Measurements from ENCODE around the gene KHDRBS2. TPM values are rescaled to one million over a fixed set of nuclear protein-coding genes. Genes with fewer than 3 reads are reported as not detected.

Gene KHDRBS2
- total RNA-seq, 1 experiment from 2014 or later: 2.7 TPM

DNA sequence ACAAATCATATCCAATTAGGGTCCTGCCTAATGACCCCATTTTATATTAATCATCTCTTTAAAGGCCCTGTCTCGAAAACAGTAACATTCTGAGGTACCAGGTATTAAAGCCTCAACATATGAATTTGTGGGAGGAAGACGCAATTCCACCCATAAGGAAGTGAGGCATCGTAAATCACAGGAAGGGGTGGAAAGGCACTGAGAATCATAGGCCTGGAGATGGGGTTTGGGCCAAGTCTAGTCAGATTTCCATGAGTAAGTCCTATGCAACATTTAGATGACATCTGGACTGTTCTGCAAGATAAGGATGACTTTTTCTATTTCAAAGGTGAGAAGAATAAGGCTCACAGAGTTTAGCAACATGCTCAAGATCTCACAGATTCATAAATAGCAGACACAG is 534.0 kb downstream of the KHDRBS2 start:
- Histone ChIP-seq H3K18ac (ENCODE audit: insufficient read length, low read depth, low read length) (no peak overlapping the region), H3K23me2 (ENCODE audit: insufficient read length, low read depth, low read length, poor library complexity, severe bottlenecking) (no peaks in the 10 kb centered on the region), H3K27ac (ENCODE audit: insufficient read length, low read depth, low read length) (no peak overlapping the region), H2BK5ac (ENCODE audit: insufficient read length, low read length) (no peak overlapping the region), H2BK15ac (ENCODE audit: low read depth, low read length) (no peak overlapping the region), H3K23ac (ENCODE audit: insufficient read length, low read depth, low read length) (no peak overlapping the region), H2BK12ac (ENCODE audit: insufficient read length, low read depth, low read length) (no peak overlapping the region), H3K9ac (ENCODE audit: extremely low read depth, insufficient read length, low read length) (no peak overlapping the region), H3K9me3 (ENCODE audit: control insufficient read depth, low read depth, low read length) (no peaks in the 10 kb centered on the region), H3K14ac (ENCODE audit: insufficient read depth, low read length) (no peak overlapping the region), H3K4ac (ENCODE audit: low read depth, low read length) (no peak overlapping the region), H4K5ac (ENCODE audit: insufficient read length, low read depth, low read length) (no peak overlapping the region), H3K4me2 (ENCODE audit: insufficient read depth, insufficient read length, low read length) (no peak overlapping the region), H2AK5ac (ENCODE audit: insufficient read length, low read length) (no peak overlapping the region), H4K20me1 (ENCODE audit: control insufficient read depth, insufficient read depth, insufficient read length) (no peaks in the 10 kb centered on the region), H2BK20ac (ENCODE audit: low read depth, low read length, poor library complexity, severe bottlenecking) (no peak overlapping the region), H2BK120ac (ENCODE audit: low read depth, low read length, poor library complexity, severe bottlenecking) (no peak overlapping the region), H2AFZ (ENCODE audit: low read length) (no peak overlapping the region), H3K79me2 (ENCODE audit: insufficient read depth, low read length) (no peaks in the 10 kb centered on the region), H4K91ac (ENCODE audit: insufficient read length, low read depth, low read length) (no peak overlapping the region), H3K79me1 (ENCODE audit: insufficient read depth, low read depth, low read length, poor library complexity, severe bottlenecking) (no peaks in the 10 kb centered on the region), H3K27me3 (ENCODE audit: insufficient read depth, low read length) (no peaks in the 10 kb centered on the region), H4K8ac (replicated peaks; ENCODE audit: insufficient read length, low read depth, low read length) (no peak overlapping the region), H3K4me1 (ENCODE audit: insufficient read depth, low read length) (no peaks in the 10 kb centered on the region), H3T11ph (ENCODE audit: low read length) (no peak overlapping the region), H3K56ac (ENCODE audit: insufficient read length, low read depth, low read length) (no peak overlapping the region)
- TF ChIP-seq, protein P1, sequence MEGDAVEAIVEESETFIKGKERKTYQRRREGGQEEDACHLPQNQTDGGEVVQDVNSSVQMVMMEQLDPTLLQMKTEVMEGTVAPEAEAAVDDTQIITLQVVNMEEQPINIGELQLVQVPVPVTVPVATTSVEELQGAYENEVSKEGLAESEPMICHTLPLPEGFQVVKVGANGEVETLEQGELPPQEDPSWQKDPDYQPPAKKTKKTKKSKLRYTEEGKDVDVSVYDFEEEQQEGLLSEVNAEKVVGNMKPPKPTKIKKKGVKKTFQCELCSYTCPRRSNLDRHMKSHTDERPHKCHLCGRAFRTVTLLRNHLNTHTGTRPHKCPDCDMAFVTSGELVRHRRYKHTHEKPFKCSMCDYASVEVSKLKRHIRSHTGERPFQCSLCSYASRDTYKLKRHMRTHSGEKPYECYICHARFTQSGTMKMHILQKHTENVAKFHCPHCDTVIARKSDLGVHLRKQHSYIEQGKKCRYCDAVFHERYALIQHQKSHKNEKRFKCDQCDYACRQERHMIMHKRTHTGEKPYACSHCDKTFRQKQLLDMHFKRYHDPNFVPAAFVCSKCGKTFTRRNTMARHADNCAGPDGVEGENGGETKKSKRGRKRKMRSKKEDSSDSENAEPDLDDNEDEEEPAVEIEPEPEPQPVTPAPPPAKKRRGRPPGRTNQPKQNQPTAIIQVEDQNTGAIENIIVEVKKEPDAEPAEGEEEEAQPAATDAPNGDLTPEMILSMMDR (conservative IDR thresholded peaks at IDR 0.05): no peak
- DNase-seq: no peak
- no CpG with 5 or more reads among the region's 3 CpGs for WGBS (ENCODE audit: extremely low coverage, insufficient read length, low lambda C conversion rate)
- no peaks in the 10 kb centered on the region for H3K27me3 Mint-ChIP-seq (ENCODE audit: low read depth)
- H3K4me1 Mint-ChIP-seq: peaks cover 0 to 3% of the 10 kb centered on the region in 2 experiments; a peak in 2 of 4 replicates
- no peak overlapping the region for H3K4me3 Mint-ChIP-seq
- peaks cover 0 to 8% (median 3%) of the 10 kb centered on the region in 3 experiments; a peak in 3 of 7 replicates for H3K36me3 Mint-ChIP-seq (ENCODE audit: insufficient read depth in 1 of 3, low read depth in 3 of 3)
- no peak overlapping the region for H3K27ac Mint-ChIP-seq
- no peaks in the 10 kb centered on the region; a peak in 1 of 5 replicates for H3K9me3 Mint-ChIP-seq

Data from H9 (cell line).